Measurements from ENCODE around the gene TGM6.

TGM6 gene

DNA sequence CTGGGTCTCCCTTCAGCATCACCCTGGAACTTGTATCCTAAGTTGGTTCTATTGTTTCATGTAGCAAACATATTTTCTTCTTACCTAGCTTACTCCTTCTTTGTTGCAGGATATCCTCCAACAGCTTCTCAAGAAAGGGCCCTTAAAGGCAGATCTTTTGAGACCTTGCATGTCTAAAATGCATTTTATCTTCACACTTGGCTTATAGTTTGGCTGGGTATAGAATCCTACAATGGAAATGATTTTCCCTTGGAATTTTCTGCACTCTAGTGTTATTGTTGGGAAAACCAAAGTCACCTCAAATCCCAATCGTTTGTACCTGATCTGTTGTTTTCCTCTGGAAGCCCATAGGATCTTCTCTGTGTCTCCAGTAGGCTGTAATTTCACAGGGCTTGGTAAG is 12.1 kb upstream of the TGM6 start:
- in situ Hi-C loops (cut with HindIII; ENCODE audit: low sequenced_read_pairs), result no loop called here
- TF ChIP-seq, protein P1, sequence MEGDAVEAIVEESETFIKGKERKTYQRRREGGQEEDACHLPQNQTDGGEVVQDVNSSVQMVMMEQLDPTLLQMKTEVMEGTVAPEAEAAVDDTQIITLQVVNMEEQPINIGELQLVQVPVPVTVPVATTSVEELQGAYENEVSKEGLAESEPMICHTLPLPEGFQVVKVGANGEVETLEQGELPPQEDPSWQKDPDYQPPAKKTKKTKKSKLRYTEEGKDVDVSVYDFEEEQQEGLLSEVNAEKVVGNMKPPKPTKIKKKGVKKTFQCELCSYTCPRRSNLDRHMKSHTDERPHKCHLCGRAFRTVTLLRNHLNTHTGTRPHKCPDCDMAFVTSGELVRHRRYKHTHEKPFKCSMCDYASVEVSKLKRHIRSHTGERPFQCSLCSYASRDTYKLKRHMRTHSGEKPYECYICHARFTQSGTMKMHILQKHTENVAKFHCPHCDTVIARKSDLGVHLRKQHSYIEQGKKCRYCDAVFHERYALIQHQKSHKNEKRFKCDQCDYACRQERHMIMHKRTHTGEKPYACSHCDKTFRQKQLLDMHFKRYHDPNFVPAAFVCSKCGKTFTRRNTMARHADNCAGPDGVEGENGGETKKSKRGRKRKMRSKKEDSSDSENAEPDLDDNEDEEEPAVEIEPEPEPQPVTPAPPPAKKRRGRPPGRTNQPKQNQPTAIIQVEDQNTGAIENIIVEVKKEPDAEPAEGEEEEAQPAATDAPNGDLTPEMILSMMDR (IDR thresholded peaks at IDR 0.05; ENCODE audit: low read depth, low read length, missing control alignments), result no peak
- no peak overlapping the region for H3K4me3 ChIP-seq (ENCODE audit: low read depth, low read length)
- no peak for DNase-seq (ENCODE audit: low read depth)

DNA sequence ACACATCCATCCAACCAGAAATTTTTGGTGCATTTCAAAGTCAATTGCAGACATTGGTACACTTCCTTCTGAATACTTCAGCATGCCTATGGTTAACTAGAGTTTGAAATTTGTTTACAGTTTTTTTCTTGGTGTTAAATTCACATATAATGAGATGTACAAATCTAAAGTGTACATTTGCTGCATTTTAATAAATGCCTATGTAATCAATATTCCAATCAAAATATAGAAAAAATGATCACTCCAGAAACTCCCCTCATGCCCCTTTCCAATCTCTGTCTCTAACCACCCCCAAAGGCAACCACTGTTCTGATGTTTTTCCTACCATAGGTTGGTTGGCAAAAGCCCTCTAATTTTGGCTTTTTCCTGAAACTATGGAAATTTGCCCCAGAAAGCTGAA is 7.6 kb upstream of the TGM6 start:
- in situ Hi-C loops (cut with HindIII; ENCODE audit: low sequenced_read_pairs), result no loop called here
- DNase-seq (ENCODE audit: low read depth), result no peak
- H3K4me3 ChIP-seq (ENCODE audit: low read depth, low read length), result no peak overlapping the region
- TF ChIP-seq, protein P1 (IDR thresholded peaks at IDR 0.05; ENCODE audit: low read depth, low read length, missing control alignments), result no peak

DNA sequence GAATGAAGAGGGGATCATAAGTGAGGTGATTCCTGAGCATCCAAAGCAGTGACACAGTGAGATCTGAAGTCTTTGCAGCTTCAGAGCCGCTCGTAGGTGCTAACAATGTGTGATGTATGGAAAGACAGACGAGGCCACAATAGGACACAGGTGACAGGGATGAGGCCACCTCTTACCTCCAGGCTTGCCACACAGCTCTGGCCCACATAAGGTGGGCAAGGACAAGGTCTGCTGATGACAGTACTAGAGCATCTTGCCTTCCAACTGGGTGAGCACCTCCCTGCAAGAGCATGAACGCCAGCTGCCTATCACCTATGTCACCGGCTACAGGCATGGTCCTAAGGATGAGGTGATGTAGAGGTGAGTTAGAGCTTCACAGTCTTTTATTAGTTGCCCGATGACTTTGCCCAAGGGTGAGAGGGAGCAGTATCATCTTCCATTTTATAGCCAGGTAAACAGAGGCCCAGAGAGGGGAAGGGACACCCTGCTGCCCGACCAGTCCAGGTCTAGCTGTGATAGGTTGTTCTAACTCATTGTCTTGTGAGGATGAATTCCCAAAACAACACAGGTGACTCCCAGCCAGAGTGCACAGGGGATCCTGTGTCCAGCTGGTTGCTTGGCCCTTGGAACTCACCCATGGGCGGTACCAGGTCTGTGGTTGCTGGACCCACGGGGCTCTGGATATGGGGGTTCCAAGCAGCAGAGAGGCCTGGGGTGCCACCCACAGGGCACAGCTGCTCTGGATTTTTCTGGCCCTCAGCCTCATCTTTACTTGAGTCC is 6.2 kb upstream of the TGM6 start:
- no peak for DNase-seq (ENCODE audit: low read depth)
- TF ChIP-seq, protein P1 (IDR thresholded peaks at IDR 0.05; ENCODE audit: low read depth, low read length, missing control alignments), result no peak
- H3K4me3 ChIP-seq (ENCODE audit: low read depth, low read length), result no peak overlapping the region
- in situ Hi-C loops (cut with HindIII; ENCODE audit: low sequenced_read_pairs), result no loop called here

DNA sequence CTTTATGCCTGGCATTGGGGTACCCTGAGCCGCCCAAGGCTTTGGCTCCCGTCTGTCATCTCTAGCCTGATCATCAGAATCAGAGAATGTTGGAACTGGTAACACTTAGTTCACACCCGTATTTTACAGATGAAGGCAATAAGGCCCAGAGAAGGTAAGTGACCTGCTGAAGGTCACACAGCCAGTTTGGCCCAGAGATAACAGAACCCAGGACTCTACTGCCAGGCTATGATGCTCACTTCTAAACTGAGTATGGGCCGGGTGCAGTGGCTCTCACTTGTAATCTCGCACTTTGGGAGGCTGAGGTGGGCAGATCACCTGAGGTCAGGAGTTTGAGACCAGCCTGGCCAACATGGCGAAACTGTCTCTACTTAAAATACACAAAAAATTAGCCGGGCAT is 1.8 kb upstream of the TGM6 start:
- DNase-seq (ENCODE audit: low read depth), result no peak
- TF ChIP-seq, protein P1 (IDR thresholded peaks at IDR 0.05; ENCODE audit: low read depth, low read length, missing control alignments), result no peak
- in situ Hi-C loops (cut with HindIII; ENCODE audit: low sequenced_read_pairs), result no loop called here
- H3K4me3 ChIP-seq (ENCODE audit: low read depth, low read length), result no peak overlapping the region

DNA sequence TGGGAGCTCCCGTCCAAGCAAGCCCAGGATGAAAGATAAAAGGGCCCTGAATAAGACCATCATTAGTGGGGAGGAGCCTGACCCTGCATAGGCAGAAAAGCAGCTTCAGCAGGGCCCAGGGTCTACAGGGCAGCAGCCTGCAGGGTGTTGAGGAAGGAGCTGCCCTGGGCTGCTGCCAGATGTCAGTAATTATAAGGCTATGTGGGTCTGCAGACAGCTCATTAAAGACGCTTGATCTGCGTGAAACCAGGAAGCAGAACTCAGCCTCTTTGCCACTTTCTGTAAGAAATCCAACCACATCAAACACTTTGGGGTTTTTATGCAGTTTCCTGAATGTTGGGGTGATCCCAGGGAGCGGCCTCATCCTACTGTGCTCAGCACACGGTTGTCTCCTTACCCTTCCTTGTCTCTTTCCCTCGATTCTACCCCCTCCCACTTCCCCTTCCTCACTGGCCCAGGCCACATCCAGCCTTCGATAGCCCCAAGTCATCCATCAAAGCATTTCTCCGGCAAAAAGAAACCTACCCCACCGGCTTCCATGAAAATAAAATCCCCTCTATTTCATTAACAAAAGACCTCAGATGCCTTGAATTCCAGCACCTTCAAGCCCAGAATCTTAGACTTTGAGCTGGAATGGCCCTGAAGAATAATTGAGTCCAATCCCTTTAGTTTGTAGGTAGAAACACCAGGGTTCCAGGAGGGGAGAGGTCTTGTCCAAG is 1.0 kb upstream of the TGM6 start:
- TF ChIP-seq, protein P1 (IDR thresholded peaks at IDR 0.05; ENCODE audit: low read depth, low read length, missing control alignments), result no peak
- no peak overlapping the region for H3K4me3 ChIP-seq (ENCODE audit: low read depth, low read length)
- in situ Hi-C loops (cut with HindIII; ENCODE audit: low sequenced_read_pairs), result no loop called here
- DNase-seq (ENCODE audit: low read depth), result no peak

DNA sequence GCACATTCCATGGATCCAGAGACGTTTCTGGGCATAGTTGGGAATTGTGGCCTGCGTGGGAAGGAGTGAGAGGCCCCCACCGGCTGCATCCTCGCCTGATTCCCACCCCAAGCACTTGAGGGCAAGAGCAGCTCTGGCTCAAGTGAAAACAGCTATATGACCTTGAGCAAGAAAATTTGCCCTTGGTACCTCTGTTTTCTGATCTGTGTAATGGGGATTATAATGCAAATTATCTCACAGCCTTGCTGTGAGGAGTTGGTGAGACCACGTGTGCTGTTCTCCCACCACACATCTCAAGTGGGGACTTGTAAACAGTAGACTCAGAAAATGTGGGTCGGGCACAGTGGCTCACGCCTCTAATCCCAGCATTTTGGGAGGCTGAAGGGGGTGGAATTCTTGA is 602 bp downstream of the TGM6 start:
- H3K4me3 ChIP-seq (ENCODE audit: low read depth, low read length), result no peak overlapping the region
- no peak for DNase-seq (ENCODE audit: low read depth)
- TF ChIP-seq, protein P1 (IDR thresholded peaks at IDR 0.05; ENCODE audit: low read depth, low read length, missing control alignments), result no peak
- in situ Hi-C loops (cut with HindIII; ENCODE audit: low sequenced_read_pairs), result no loop called here
